Stomach (tissue), 4 donors: ENCODE data around the gene PSAP.

Experiments
- CTCF ChIP-seq, 7 experiments: fragments of 450-650 bp in 4 of 7; fragments of 200-600 bp in 3 of 7; sonication (generic) in 3 of 7; IDR thresholded peaks; one replicate each; pipeline ENCODE4 v1.5.1; 2016 to 2019; ENCODE audit warnings: antibody characterized with exemption in 7 of 7, control low read depth in 2 of 7, mild to moderate bottlenecking in 1 of 7
- EP300 ChIP-seq: sonication (generic); formaldehyde crosslinking; IDR thresholded peaks from one replicate; pipeline ENCODE4 v1.6.1; 2017; ENCODE audit warnings: antibody characterized with exemption
- POLR2A ChIP-seq, 4 donors: fragments of 450-650 bp; IDR thresholded peaks; one replicate each; pipeline ENCODE4 v1.6.1; 2016; ENCODE audit warnings: antibody characterized with exemption in 4 of 4, control low read depth in 2 of 4, mild to moderate bottlenecking in 1 of 4, moderate library complexity in 1 of 4
- POLR2AphosphoS5 ChIP-seq, 3 donors: sonication (generic); formaldehyde crosslinking; IDR thresholded peaks; one replicate each; pipeline ENCODE4 v1.6.1; 2016; ENCODE audit warnings: antibody characterized with exemption in 3 of 3

- no peak for TF ChIP-seq CTCF (IDR thresholded peaks at IDR 0.05)
- no peak for TF ChIP-seq EP300
- TF ChIP-seq POLR2AphosphoS5 (IDR thresholded peaks at IDR 0.05) = no peak
- TF ChIP-seq POLR2A (IDR thresholded peaks at IDR 0.05) = no peak
Measured at GRCh38 chr10:71828702-71829101, 22.3 kb downstream of the PSAP start.
